Stimulated activated CD4-positive, alpha-beta T cell treated with anti-CD3 and anti-CD28 coated beads, Interleukin-1b, Interleukin-23, amount 100 ng/mL, for 4 hours (primary cell): ENCODE measurements around the gene ETFB.

Experiments used
- DNase-seq, 2 donors: peaks; one replicate each; pipeline ENCODE4 v3.0.0-alpha.2; 2020; ENCODE audit warnings: low read depth in 2 of 2

The ETFB gene

GRCh38 chr19:51327066-51328001 is 38.9 kb downstream of the ETFB start:
- DNase-seq = peak in 1 of 2 donors; percentile 45

- no peak for DNase-seq
These were observed 39.7 kb downstream of the ETFB start for GRCh38 chr19:51326216-51327065.

- DNase-seq = no peak
These were observed 40.8 kb downstream of the ETFB start for GRCh38 chr19:51325161-51325976.

GRCh38 chr19:51324167-51324481 is 42.1 kb downstream of the ETFB start:
- no peak for DNase-seq

GRCh38 chr19:51323481-51324166 is 42.6 kb downstream of the ETFB start:
- DNase-seq = no peak

GRCh38 chr19:51321799-51322198 is 44.4 kb downstream of the ETFB start:
- no peak for DNase-seq

- DNase-seq = no peak
These were observed 45.9 kb downstream of the ETFB start for GRCh38 chr19:51320280-51320657.

- no peak for DNase-seq
These were observed 46.4 kb downstream of the ETFB start for GRCh38 chr19:51319649-51320279.

- no peak for DNase-seq
These were observed 47.2 kb downstream of the ETFB start for GRCh38 chr19:51318687-51319648.

- no peak for DNase-seq
These were observed 48.2 kb downstream of the ETFB start for GRCh38 chr19:51317968-51318367.

GRCh38 chr19:51317376-51317775 is 48.8 kb downstream of the ETFB start:
- DNase-seq = no peak

- DNase-seq = no peak
These were observed 49.5 kb downstream of the ETFB start for GRCh38 chr19:51316688-51317087.

GRCh38 chr19:51311351-51312257 is 54.6 kb downstream of the ETFB start, which contains the start of gene IGLON5:
Gene IGLON5 (plus strand): TSS chr19:51311644. CDS start chr19:51311848, 204 bp downstream.
- no peak for DNase-seq

- no peak for DNase-seq
These were observed 60.7 kb downstream of the ETFB start for GRCh38 chr19:51305479-51305878.

GRCh38 chr19:51301266-51301665 is 64.9 kb downstream of the ETFB start:
- no peak for DNase-seq

GRCh38 chr19:51297406-51297805 is 68.8 kb downstream of the ETFB start:
- DNase-seq = no peak

- DNase-seq = no peak
These were observed 69.7 kb downstream of the ETFB start for GRCh38 chr19:51296336-51297093.
